Astrocyte (in vitro differentiated cells and primary cell): ENCODE measurements around the gene INVS. TPM values are rescaled to one million over a fixed set of nuclear protein-coding genes. Genes with fewer than 3 reads are reported as not detected.
A peak's percentile ranks its signal among the peaks of the same experiment; 100 is the strongest.

ENCODE experiments used
- DNase-seq: peaks from one replicate; pipeline ENCODE4 v3.0.0-alpha.2; 2010; ENCODE audit warnings: low read depth
- FAIRE-seq: peaks from 2 replicates; lab custom pipeline; 2011; peaks lifted over from hg19 to GRCh38; lab: Jason Lieb, UNC
- H2AFZ ChIP-seq: 2 replicates; pipeline ENCODE4 v1.6.0; 2012; ENCODE audit warnings: low read depth, low read length, inconsistent platforms
- H3K27ac ChIP-seq: 2 replicates; pipeline ENCODE4 v1.5.1; 2011; ENCODE audit warnings: low read depth, low read length, inconsistent platforms
- H3K27me3 ChIP-seq: 2 replicates; pipeline ENCODE4 v1.6.0; 2011; ENCODE audit warnings: low read length, inconsistent platforms; ENCODE audit not compliant: insufficient read depth
- H3K36me3 ChIP-seq: 2 replicates; pipeline ENCODE4 v1.5.1; 2011; ENCODE audit warnings: low read length, inconsistent platforms; ENCODE audit not compliant: insufficient read depth
- H3K4me1 ChIP-seq: 2 replicates; pipeline ENCODE4 v1.5.1; 2011; ENCODE audit warnings: low read length, inconsistent platforms; ENCODE audit not compliant: insufficient read depth
- H3K4me2 ChIP-seq: 2 replicates; pipeline ENCODE4 v1.6.0; 2012; ENCODE audit warnings: low read length, inconsistent platforms
- H3K4me3 ChIP-seq: 2 replicates; pipeline ENCODE4 v1.5.1; 2011; ENCODE audit warnings: low read depth, mild to moderate bottlenecking, low read length, inconsistent platforms; ENCODE audit not compliant: insufficient read depth
- H3K79me2 ChIP-seq: 2 replicates; pipeline ENCODE4 v1.6.0; 2012; ENCODE audit warnings: mild to moderate bottlenecking, low read length, inconsistent platforms; ENCODE audit not compliant: insufficient read depth
- H3K9ac ChIP-seq: 2 replicates; pipeline ENCODE4 v1.6.0; 2012; ENCODE audit warnings: mild to moderate bottlenecking, low read length, inconsistent platforms
- H3K9me3 ChIP-seq: 2 replicates; pipeline ENCODE4 v1.5.1; 2012; ENCODE audit warnings: low read depth, mild to moderate bottlenecking, low read length, inconsistent platforms; ENCODE audit not compliant: insufficient read depth
- H4K20me1 ChIP-seq: 2 replicates; pipeline ENCODE4 v1.6.0; 2012; ENCODE audit warnings: low read length, inconsistent platforms; ENCODE audit not compliant: insufficient read depth
- H3K27ac Mint-ChIP-seq: one replicate; pipeline ENCODE4 v1.8.0; 2021; ENCODE audit warnings: mild to moderate bottlenecking, mixed read lengths; ENCODE audit not compliant: unreplicated experiment
- H3K27me3 Mint-ChIP-seq: one replicate; pipeline ENCODE4 v1.8.0; 2021; ENCODE audit warnings: low read depth, mixed read lengths; ENCODE audit not compliant: unreplicated experiment
- H3K36me3 Mint-ChIP-seq: one replicate; pipeline ENCODE4 v1.8.0; 2021; ENCODE audit warnings: low read depth, mixed read lengths; ENCODE audit not compliant: unreplicated experiment
- H3K4me1 Mint-ChIP-seq: one replicate; pipeline ENCODE4 v1.8.0; 2021; ENCODE audit warnings: low read depth, mixed read lengths; ENCODE audit not compliant: unreplicated experiment
- H3K4me3 Mint-ChIP-seq: one replicate; pipeline ENCODE4 v1.8.0; 2021; ENCODE audit warnings: mild to moderate bottlenecking, moderate library complexity, mixed read lengths; ENCODE audit not compliant: unreplicated experiment
- H3K9me3 Mint-ChIP-seq: one replicate; pipeline ENCODE4 v1.8.0; 2021; ENCODE audit warnings: mild to moderate bottlenecking, mixed read lengths; ENCODE audit not compliant: unreplicated experiment
- EZH2 ChIP-seq: IDR thresholded peaks from 2 replicates; pipeline ENCODE4 v1.6.1; 2012; ENCODE audit warnings: mild to moderate bottlenecking, low read length, inconsistent platforms; ENCODE audit not compliant: insufficient read depth
- total RNA-seq: library from RNA; stranded (reverse); gene quantifications from 2 replicates; pipeline ENCODE4 v1.2.1, GENCODE V29; 2021
- TF ChIP-seq, protein P1 (sequence below): IDR thresholded peaks from 2 replicates; pipeline ENCODE4 v1.5.1; 2011; ENCODE audit warnings: low read depth, mild to moderate bottlenecking, inconsistent platforms, low read length, moderate library complexity; ENCODE audit not compliant: insufficient read depth

Gene INVS
- total RNA-seq, 1 donor from 2014 or later = 17.5 TPM

- FAIRE-seq = no peak
- H4K20me1 ChIP-seq = peaks cover 32% of the 10 kb centered on the region
These were observed 241.2 kb downstream of the INVS start for GRCh38 chr9:100340224-100340623.

DNA sequence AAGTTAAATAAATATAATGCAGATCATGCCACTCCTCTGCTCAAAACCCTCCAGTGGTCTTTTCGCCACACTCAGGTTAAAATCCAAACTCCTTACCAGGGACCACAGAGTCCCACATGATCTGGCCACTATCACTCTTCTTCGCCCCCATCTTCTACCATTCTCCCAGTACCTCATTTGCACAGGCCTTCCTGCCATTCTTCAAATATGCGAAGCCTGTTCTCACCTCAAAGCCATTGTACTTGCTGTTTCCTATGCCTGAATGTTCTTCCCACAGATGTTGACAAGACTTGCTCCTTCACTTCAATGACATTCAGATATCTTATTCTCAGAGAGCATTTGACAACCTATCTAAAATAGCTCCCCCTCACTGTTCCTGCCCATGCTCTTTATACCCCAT, 242.8 kb downstream of the INVS start:
- Histone ChIP-seq H2AFZ (no peak overlapping the region), H3K9ac (no peak overlapping the region), H3K4me3 (no peak overlapping the region), H3K36me3 (peaks cover 6% of the 10 kb centered on the region), H3K4me1 (no peaks in the 10 kb centered on the region), H3K27me3 (no peaks in the 10 kb centered on the region), H4K20me1 (peaks cover 40% of the 10 kb centered on the region), H3K79me2 (peaks cover 74% of the 10 kb centered on the region), H3K4me2 (no peak overlapping the region), H3K27ac (no peak overlapping the region), H3K9me3 (no peaks in the 10 kb centered on the region)
- Mint-ChIP-seq H3K4me3 (no peak overlapping the region), H3K4me1 (peaks cover 8% of the 10 kb centered on the region), H3K36me3 (peaks cover 2% of the 10 kb centered on the region), H3K27ac (no peak overlapping the region), H3K9me3 (no peaks in the 10 kb centered on the region), H3K27me3 (no peaks in the 10 kb centered on the region)
- DNase-seq (no peak), FAIRE-seq (no peak)
- no peak for TF ChIP-seq EZH2
- TF ChIP-seq, protein P1, sequence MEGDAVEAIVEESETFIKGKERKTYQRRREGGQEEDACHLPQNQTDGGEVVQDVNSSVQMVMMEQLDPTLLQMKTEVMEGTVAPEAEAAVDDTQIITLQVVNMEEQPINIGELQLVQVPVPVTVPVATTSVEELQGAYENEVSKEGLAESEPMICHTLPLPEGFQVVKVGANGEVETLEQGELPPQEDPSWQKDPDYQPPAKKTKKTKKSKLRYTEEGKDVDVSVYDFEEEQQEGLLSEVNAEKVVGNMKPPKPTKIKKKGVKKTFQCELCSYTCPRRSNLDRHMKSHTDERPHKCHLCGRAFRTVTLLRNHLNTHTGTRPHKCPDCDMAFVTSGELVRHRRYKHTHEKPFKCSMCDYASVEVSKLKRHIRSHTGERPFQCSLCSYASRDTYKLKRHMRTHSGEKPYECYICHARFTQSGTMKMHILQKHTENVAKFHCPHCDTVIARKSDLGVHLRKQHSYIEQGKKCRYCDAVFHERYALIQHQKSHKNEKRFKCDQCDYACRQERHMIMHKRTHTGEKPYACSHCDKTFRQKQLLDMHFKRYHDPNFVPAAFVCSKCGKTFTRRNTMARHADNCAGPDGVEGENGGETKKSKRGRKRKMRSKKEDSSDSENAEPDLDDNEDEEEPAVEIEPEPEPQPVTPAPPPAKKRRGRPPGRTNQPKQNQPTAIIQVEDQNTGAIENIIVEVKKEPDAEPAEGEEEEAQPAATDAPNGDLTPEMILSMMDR = no peak

More at GRCh38 chr9:100340224-100340623, 241.2 kb downstream of the INVS start:
- Histone ChIP-seq H3K9me3 (no peaks in the 10 kb centered on the region), H3K27ac (no peak overlapping the region), H3K4me2 (no peak overlapping the region), H3K36me3 (peaks cover 6% of the 10 kb centered on the region), H3K9ac (no peak overlapping the region), H3K4me1 (no peaks in the 10 kb centered on the region), H2AFZ (no peak overlapping the region), H3K79me2 (peaks cover 64% of the 10 kb centered on the region), H3K4me3 (no peak overlapping the region), H3K27me3 (no peaks in the 10 kb centered on the region)
- no peak for TF ChIP-seq EZH2
- TF ChIP-seq, protein P1 = no peak
- Mint-ChIP-seq H3K27ac (no peak overlapping the region), H3K4me3 (no peak overlapping the region), H3K9me3 (no peaks in the 10 kb centered on the region), H3K4me1 (peaks cover 8% of the 10 kb centered on the region), H3K27me3 (no peaks in the 10 kb centered on the region), H3K36me3 (peaks cover 4% of the 10 kb centered on the region)
- DNase-seq = no peak

DNA sequence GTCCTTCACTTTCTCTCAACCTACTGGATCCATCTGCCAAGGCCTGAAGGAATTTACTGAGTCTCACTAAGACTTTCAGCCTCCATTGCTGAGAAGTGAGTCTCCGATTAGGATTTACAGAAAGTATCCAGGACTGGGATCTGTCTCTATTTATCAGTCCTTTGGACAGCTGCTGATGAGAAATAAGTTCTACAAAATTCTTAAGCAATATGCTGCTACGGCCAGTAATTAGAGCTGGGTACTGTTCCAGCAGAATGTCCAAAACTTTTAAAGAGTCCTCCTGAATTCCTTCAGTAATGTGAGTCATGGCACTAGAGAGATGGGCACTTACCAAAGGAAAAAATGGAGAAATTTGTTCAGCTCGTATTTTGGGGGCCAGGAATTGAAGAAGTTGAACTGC, 247.8 kb downstream of the INVS start:
- Histone ChIP-seq H2AFZ (no peak overlapping the region), H3K79me2 (peaks cover 97% of the 10 kb centered on the region), H3K4me3 (no peak overlapping the region), H3K36me3 (peaks cover 3% of the 10 kb centered on the region), H3K27ac (no peak overlapping the region), H3K4me2 (no peak overlapping the region), H3K4me1 (peaks cover 9% of the 10 kb centered on the region), H3K27me3 (no peaks in the 10 kb centered on the region), H4K20me1 (peaks cover 58% of the 10 kb centered on the region), H3K9ac (no peak overlapping the region), H3K9me3 (no peaks in the 10 kb centered on the region)
- H3K9me3 Mint-ChIP-seq = no peaks in the 10 kb centered on the region
- H3K4me3 Mint-ChIP-seq = no peak overlapping the region
- H3K27me3 Mint-ChIP-seq = no peaks in the 10 kb centered on the region
- FAIRE-seq (no peak), DNase-seq (peak; percentile 56)
- TF ChIP-seq, protein P1 = no peak
- no peak for TF ChIP-seq EZH2
- H3K27ac Mint-ChIP-seq = no peak overlapping the region
- H3K36me3 Mint-ChIP-seq = no peaks in the 10 kb centered on the region
- peaks cover 13% of the 10 kb centered on the region for H3K4me1 Mint-ChIP-seq
